ENCODE results near the gene ANKRD29.
"Not testable (repeated sequence)": the region's sequence is repeated elsewhere in the genome, so short reads cannot be mapped to it uniquely, and the experiment has no call there.

The ANKRD29 gene

DNA sequence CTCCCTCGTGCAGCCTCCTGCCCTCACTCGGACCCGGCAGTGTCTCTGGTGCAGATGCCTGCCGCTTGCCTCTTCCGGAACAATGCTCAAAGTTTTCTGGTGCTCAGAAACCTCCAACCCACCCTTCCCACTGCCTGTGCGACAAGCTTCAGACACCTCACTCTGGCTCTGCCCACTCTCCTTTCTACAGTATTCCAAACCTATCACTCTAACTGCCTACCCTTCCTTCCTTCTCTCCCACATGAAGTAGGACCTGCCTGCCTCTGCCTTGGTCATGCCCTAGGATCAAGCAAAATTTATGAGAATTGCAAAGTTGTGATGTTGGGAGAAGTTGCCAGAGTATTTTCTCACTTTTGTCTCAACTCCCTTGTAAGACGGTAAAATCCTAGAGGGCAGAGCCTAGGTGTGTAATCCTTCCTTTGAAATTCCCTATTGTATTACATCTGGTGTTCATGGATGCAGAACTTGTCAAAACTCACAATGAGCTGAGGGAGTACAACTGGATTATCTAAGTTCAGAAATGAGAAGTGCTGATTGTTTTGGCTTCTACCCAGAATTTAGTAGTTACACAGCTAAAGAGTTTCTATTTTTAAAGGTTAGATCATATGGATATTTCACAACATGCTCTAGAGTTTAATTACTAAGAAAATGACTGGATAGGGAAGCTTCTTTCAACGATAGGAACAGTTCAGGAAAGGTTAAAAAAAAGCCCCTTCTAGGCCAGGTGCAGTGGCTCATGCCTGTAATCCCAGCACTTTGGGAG, 83.6 kb downstream of the ANKRD29 start:
- no peak for DNase-seq

DNA sequence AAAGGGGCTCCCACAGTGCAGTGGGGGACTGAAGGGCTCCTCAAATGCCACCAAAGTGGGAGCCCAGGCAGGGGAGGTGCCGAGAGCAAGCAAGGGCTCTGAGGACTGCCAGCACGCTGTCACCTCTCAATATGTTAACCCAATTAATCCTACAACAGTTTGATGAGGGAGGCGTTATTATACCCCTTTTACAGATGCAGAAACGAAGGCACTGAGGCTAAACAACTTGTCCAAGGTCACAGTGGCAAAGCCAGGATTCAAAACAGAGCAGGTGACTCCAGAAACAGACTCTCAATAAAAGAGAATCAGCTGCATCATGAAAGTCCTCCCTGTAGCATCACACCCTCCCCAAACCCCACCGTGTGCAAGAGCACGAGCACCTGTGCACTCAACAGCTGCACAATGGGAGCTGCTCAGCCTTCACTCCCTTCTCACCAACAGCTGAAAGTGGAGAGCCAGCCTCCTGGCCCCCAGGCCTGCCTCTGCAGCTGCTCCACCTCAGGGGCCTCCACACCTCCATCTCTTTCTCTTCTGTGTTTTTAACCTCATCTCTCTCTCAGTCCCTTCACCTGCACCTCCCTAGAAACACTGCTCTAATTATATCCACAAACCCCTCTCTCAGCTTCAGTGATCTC, 84.5 kb downstream of the ANKRD29 start:
- DNase-seq: no peak

DNA sequence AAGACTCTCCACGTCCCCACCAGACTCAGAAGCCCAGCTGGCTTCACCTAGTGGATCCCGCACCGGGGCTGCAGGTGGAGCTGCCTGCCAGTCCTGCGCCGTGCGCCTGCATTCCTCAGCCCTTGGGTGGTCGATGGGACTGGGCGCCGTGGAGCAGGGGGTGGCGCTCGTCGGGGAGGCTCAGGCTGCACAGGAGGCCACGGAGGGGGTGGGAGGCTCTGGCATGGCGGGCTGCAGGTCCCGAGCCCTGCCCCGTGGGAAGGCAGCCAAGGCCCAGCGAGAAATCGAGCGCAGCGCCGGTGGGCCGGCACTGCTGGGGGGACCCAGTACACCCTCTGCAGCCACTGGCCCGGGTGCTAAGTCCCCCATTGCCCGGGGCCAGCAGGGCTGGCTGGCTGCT, 85.2 kb downstream of the ANKRD29 start:
- not testable (repeated sequence) for DNase-seq

DNA sequence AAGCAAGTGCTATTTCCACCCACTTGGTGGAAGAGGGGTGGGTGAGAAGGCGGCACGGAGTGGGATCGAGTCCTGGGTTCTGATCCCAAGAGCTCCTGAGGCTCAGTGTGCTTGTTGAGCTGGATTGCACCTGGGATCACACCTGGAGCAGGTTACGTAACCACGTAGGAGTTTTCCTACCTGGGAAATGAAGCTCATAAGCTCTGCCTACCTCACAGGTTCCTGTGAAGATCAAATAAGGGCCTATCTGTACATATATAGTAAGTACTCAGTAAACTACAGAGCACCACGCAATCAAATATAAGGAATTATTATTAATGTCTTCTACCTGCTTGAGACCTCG, 87.4 kb downstream of the ANKRD29 start:
- no peak for DNase-seq

DNA sequence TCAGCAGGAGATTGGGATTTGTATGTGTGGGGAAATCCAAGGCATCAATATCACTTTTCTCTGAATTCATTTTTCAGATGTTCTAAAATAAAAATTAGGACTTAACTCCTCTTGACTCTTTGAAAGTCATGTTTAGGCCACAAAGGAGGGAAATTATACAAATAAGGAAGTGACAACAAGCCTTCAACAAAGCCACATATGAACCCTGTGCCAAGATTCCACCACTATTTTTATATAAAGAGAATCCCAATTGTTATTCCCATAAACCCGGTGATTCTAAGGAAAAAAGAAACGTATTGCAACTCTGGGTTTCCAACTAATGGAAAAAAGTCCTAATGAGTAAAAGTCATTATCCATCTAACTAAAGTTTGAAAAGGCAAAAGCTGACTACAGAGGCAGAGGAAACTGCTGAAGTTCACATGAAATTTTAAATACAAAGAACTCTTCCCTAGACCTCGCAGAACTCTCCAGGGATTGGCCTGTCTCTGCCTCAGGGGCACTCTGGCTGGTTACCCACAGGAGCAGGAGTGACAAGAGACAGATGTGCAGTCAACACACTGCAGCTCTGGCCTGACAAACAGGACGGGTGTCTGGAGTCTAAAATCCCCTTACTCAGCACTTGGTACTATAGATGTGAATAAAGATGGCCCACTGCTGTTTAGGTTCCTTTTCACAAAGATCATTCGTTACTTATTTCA, 88.0 kb downstream of the ANKRD29 start:
- DNase-seq: no peak

DNA sequence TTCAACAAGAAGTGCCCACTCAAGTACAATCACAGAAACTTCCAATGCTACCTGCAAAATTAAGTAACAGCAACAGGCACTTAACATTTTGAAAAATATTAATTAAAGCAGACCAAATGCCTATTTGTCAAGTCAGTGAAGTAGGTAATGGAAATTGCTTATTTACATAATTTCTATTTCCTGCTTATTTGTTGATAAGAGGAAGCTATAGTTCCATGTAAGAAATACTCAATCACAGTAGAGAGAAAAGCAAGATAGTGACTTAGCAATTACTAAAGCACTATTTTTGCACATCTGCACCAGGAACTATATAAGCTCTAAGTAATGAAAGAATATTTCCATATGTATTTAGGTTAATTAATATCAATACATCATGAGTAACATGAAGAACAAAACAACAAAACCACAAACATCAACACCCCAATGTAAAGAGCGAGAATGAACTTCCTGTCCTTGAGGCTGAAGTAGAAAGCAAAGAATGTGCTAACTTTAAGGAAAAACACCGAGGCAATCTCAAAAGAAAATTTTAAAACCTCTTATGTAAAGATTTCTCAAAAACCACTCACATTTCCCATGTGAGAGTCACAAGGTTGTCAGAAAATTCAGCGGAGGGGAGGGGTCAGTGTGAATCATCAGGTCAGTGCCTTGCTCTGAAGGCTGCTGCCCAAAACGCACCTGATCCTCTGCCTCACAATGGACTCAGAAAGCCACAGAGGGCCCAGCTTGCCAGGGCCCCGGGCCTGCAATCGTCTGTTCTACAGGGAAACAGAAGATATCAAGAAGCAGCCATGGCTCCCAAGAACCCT, 88.9 kb downstream of the ANKRD29 start:
- no peak for DNase-seq

DNA sequence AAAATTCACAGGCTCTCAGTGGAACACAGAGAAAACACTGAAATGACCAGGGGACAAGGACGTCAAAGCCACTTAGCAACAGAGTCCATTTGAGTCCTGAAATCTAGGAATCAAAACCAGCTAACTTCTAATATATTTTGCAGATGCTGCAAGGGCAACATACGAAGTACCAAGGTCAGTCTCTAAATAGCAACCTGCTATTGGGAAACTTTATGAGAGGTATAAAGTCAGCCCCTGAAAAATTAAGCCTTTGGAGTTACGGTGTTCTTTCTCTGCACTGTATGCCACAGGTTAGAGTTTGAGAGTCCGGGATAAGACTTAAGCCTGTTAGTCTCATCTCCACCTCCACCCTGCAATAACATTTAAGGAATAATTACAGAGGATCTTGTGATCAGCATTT, 89.7 kb downstream of the ANKRD29 start:
- DNase-seq: no peak

DNA sequence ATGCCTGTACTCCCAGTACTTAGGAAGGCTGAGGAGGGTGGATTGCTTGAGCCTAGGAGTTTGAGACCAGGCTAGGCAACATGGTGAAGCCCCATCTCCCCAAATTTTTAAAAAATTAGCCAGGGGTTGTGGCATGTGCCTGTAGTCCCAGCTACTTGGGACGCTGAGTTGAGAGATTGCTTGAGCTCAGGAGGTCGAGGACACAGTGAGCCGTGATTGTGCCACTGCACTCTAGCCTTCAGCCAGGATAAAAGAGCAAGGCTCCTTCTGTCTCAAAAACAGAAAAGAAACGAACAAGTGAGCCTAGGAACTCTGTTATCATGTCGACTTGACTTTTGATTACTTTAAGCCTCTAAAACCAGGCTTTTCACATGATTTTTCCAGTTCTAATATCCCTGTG, 90.1 kb downstream of the ANKRD29 start:
- DNase-seq: no peak

DNA sequence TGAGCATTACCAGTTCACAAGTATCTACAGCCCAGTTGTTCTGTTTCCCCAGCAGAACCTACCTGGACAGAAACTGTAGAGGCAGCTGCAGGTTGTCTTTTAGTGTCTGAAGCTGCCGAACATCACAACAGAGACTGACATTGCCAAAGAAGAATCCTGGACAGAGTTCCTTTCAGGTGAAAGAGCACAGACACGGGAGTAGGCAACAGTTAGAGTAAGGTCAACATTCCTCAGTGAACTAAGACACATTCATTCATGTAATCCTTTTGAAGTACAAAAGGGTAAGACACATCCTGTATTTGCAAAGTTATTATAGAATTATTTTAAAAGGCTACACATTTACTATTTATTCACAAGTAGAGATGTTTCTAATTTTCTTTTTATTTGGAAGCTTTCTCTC, 90.7 kb downstream of the ANKRD29 start:
- no peak for DNase-seq

DNA sequence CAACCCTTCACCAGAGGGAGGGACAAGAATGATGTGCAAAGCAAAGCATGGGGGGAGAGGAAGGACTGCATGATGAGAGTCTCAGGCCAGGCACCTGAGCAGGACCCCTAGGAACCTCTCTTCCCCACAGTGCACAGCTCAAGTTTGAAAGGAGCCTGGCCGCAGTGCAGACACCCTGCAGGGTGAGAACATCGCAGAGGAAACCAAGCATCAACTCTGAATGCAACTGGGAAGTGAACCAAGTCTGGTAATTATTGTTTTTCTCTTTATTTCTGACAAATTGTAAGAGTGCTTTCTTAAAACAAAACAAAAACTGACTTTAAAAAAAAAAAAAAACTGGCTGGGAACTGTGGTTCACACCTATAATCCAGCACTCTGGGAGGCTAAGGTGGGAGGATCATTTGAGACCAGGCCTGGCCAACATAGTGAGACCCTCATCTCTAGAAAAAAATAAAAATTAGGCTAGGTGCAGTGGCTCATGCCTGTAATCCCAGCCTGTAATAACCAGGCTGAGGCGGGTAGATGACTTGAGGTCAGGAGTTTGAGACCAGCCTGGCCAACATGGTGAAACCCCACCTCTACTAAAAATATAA, 91.7 kb downstream of the ANKRD29 start:
- DNase-seq: no peak

DNA sequence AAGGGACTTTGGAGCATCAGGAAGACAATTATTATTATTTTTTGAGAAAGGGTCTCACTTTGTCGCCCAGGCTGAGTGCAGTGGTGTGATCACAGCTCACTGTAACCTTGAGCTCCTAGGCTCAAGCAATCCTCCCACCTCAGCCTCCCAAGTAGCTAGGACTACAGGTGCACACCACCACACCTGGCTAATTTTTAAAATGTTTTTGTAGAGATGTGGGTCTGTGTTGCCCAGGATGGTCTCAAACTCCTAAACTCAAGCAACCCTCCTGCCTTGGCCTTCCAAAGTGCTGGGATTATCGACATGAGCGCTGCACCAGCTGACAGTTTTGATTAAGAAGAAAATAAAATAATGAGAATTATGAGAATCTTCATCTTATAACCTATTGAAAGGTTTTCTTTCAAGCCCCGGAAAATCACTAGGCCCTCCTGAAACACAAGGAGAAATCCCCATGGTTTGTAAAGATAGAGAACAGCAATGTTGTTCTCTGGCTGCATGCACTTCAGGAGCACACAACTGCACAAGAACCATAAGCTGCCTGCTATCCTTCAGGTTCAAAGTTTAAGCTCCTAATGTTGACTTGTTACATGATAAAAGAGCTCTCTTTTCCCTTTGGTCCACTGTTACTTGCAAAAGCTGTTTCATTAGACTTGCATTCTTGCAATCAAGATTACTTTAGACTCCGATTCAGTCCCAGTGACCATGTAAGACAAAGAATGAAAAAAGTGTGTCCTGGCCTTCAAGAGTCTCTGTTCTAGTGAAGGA, 93.2 kb downstream of the ANKRD29 start:
- no peak for DNase-seq

DNA sequence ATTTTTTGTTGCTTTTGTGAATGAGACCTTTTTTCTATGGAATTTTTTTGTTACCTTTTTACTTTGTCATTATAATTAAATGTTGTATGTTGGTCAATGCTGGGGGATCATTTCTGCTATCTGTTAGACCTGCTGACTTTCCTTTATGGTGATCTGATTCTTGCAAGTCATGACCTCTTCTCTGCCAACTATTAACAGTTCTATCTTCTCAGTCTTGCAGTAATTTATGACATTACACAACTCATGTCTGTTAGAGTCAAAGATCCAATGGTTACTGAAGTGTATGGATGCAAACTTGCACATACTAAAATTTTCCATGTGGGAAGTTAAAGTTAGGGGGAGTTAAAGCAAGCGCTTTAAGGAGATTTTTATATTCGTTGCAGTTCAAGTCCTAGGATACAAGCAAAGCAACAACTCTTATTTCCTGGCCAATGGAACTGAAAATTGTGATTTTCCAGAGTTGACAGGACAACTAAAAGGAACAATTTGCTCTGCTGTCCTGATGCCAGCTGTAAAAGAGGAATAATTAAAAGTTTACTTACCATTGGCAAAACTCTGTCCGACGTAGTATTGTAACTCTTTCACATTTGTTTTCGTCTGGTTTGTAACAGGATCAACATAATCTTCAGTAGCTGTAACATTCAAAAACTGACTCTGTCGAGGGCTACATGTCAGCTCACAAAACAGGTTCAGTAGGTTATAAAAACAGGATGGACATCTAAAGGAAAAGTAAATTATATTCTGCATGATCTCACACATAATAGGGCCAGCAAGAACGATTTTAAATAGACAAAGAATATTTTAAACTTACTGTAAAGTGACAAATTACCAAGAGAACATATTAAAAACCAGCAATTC, 94.2 kb downstream of the ANKRD29 start:
- DNase-seq: no peak

DNA sequence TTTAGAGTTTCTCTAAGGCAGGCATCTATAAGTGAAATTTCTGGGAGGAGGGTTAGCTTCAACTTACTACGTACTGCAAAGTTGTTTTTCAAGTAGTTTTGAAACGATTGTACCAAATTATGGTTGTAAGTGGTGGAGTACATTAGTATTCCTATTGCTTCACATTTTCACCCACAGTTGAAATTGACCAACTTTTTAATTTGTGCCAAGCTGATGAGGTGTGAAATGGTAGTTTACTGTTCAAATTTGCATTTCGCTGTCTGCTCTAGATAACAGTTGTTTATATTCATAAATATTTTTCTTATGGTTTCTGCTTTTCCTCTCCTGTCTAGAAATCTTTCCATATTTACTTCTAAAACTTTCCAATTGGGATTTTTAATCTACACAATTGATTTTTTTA, 95.0 kb downstream of the ANKRD29 start:
- no peak for DNase-seq

DNA sequence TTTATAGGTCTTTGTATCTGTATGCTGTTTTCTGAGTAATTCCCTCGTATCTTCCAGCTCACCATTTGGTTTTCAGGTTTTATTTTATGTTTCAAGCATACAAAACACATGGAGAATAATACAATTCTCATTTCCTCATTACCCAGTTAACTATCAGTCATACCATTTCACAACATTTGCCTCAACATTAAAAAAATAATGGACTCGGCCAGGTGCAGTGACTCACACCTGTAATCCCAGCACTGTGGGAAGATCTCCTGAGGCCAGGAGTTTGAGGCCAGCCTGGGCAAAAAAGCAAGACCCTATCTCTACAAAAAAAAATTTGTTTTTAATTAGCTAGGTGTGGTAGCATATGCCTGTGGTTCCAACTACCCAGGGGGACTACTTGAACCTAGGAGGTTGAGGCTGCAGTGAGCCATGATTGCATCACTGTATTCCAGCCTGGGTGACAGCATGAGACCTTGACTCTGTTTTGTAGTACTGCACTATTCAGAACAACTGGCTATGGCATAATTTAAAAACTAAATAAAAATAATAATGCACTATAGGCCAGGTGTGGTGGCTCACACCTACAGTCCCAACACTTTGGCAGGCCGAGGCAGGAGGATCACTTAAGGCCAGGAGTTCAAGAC, 96.7 kb downstream of the ANKRD29 start:
- no peak for DNase-seq

DNA sequence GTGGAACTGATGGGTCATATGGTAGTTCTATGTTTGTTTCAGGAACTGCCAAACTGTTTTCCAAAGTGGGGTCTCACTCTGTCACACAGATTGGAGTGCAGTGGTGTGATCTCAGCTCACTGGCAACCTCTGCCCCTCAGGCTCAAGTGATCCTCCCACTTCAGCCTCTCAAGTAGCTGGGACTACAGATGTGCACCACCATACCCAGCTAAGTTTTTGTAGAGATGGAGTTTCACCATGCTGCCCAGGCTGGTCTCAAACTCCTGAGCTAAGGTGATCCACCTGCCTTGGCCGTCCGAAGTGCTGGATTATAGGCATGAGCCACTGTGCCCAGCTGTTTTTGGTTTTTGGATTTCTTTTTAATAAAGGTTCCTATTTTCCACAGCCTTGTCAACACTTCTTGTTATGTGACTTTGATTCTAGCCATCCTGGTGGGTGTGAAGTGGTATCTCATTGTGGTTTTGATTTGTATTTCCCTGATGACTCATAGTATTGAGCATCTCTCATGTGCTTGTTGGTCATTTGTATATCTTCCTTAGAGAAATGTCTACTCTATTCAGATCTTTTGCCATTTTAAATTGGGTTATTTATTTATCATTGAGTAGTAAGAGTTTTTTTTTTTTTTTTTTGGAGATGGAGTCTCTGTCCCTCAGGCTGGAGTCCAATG, 99.2 kb downstream of the ANKRD29 start:
- DNase-seq: no peak

DNA sequence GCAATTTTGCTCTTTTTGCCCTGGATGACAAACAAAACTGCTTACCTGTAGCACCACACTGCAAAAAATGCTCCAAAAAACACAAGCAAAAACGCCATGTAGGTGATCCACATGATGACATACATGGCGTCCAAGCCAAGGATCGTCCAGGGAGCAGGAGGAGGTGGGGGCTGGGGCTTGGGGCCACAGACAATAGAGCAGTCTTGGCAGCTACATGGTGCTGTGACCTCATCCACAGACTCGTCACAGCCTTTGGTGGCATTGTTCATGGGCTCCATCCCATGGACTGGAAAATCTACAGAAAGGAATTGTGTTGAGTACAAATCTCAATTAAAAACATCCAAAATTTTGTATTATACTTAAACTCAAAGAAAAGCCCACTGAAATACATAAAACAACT, 102.5 kb downstream of the ANKRD29 start:
- DNase-seq: no peak

DNA sequence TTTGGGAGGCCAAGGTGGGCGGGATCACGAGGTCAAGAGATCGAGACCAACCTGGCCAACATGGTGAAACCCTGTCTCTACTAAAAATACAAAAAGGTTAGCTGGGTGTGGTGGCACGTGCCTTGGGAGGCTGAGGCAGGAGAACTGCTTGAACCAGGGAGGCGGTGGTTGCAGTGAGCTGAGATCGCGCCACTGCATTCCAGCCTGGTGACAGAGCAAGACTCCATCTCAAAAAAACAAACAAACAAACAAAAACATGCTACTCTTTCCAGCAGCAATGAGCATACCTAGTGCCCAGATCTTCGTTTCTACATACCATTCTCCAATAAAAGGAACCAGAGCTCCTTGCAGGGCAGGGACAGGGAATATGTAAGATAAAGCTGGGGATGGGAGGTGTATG, 105.2 kb downstream of the ANKRD29 start:
- not testable (repeated sequence) for DNase-seq

DNA sequence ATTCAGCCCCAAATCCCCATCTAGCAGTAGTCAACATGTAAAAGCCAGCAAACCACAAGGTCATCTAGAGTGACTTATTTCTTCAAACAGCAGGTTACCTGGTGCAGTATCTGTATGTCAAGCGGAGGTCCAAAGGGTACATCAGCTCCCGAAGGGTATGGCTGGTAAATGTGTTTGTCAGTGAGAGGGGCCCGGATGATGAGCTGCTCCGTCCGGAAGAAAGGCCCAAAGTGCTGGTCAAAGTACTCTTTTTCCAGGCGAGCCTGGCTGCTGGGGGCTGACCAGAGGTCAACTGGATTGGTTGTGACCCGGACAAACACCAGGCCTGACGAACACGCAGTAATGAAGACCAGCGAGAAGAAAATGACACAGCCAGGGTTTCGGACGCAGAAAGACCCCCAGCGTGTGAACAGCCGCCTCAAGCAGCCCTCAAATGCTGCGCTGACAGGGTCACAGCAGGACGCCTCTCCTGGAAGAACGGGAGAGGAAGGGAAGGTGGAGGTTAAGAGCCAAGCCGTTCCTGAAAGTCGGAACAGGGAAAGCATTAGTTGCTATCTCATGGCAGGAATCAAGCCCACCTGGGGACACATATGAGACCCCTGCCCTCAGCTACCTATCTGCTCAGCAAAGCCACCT, 106.4 kb downstream of the ANKRD29 start:
- no peak for DNase-seq

DNA sequence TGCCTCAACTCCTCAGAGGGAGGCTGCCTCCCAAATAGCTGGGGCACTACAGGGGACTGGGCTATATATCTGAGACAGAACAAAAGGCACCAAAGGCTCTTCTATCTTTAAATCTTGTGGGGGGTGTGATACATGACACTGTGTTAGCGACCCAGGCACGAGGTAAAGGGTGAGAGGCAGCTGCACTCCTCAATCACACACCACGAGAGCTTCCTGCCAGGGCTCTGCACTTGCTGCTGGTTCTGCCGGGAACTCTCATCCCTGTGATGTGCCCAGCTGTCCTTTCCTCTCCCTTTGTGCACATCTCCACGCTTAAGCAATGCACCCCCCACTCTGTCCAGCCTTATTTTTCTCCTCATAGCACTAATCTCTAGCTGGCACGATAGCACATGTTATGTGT, 108.8 kb downstream of the ANKRD29 start:
- no peak for DNase-seq

DNA sequence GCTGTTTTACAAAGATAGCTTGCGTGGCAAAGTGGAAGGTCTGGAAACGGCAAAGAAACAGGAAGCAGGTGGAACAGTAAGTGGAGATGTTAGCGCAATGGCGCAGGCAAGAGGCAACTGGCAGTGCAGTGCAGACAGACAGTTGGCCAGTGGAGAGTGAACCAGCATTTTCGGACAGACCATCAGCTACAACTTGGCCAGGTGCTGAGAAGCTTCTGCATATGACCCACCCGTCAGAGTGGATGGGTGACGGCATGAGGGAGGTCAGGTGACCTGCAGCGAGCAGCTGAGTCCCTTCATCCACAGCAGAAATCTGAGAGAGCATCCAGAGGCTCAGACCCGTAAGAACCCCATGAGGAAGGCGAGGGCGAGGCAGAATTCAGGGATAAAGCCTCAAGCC, 110.2 kb downstream of the ANKRD29 start:
- no peak for DNase-seq
